Activated T-helper 1 cell treated with anti-CD3 and anti-CD28 coated beads, Interleukin-12 subunit alpha, Interleukin-12 subunit beta, Interleukin-2, Interleukin-4 antibody, amounts not matched to agents 30 ng/mL and 10 ng/mL and 1 ng/mL, durations not matched to agents 14 hours and 24 hours and 36 hours (primary cell): Measurements from ENCODE around the gene RIOK3. TPM values are rescaled to one million over a fixed set of nuclear protein-coding genes. Genes with fewer than 3 reads are reported as not detected.

Experiments used
- DNase-seq: peaks from one replicate; pipeline ENCODE4 v3.0.0; 2021; ENCODE audit warnings: low spot score
- H3K27ac Mint-ChIP-seq: one replicate; pipeline ENCODE4 v1.8.0; 2021; ENCODE audit warnings: mild to moderate bottlenecking, mixed read lengths
- H3K27me3 Mint-ChIP-seq: one replicate; pipeline ENCODE4 v1.8.0; 2022; ENCODE audit warnings: mild to moderate bottlenecking, moderate library complexity, mixed read lengths; ENCODE audit not compliant: insufficient read depth
- H3K36me3 Mint-ChIP-seq: one replicate; pipeline ENCODE4 v1.8.0; 2021; ENCODE audit warnings: low read depth, mixed read lengths
- H3K4me1 Mint-ChIP-seq: one replicate; pipeline ENCODE4 v1.8.0; 2021; ENCODE audit warnings: low read depth, mixed read lengths
- H3K4me3 Mint-ChIP-seq: one replicate; pipeline ENCODE4 v1.8.0; 2021; ENCODE audit warnings: mild to moderate bottlenecking, moderate library complexity, mixed read lengths
- H3K9me3 Mint-ChIP-seq: one replicate; pipeline ENCODE4 v1.8.0; 2021; ENCODE audit warnings: mixed read lengths
- intact Hi-C: fragments of 100-400 bp; cut with micrococcal nuclease; formaldehyde crosslinking; loops from one replicate; pipeline ENCODE4 v1.15.1; 2024
- total RNA-seq: library from RNA; stranded (reverse); gene quantifications from 2 replicates; pipeline ENCODE4 v1.2.3, GENCODE V29; 2022

Gene RIOK3
- total RNA-seq, 1 donor from 2014 or later: 40.8 TPM

DNA sequence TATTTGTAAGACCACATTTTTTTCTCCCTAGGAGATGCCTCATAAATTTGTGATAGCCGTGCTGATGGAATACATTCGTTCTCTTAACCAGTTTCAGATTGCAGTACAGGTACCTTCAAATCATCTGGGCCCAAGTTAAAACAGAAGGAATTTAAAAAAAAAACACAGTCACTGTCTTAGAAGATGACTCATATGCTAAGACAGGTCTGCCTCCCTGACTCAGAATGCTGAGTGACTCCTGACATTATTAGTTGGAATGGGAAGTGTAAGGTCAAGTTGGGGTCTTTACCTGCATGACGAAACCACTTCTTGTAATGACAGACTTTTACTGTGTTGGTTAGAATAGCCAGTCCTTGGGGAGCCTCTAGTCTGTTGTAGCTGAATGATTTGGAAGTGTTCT lies 76.5 kb downstream of the RIOK3 start:
- Mint-ChIP-seq H3K4me3 (no peak overlapping the region), H3K27ac (peak overlapping the region; percentile 4), H3K4me1 (peaks cover 14% of the 10 kb centered on the region), H3K9me3 (no peaks in the 10 kb centered on the region), H3K36me3 (peaks cover 69% of the 10 kb centered on the region), H3K27me3 (no peaks in the 10 kb centered on the region)
- DNase-seq: no peak
- intact Hi-C loops: loop anchor here (10.0 kb wide), 1 partner anchor 55 kb away; no protein-coding TSS in a partner anchor

DNA sequence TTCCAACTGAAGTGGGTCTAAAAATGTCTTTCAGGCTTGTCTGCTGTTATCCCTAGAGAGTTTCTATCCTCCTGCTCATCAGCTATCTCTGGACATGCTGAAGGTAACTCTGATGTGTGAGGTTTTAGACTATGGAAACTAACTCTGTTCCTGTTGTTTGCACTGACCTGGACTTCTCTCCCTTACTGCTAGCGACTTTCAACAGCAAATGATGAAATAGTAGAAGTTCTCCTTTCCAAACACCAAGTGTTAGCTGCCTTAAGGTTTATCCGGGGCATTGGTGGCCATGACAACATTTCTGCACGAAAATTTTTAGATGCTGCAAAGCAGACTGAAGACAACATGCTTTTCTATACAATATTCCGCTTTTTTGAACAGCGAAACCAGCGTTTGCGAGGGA lies 77.1 kb downstream of the RIOK3 start:
- H3K27me3 Mint-ChIP-seq: no peaks in the 10 kb centered on the region
- H3K4me1 Mint-ChIP-seq: peaks cover 14% of the 10 kb centered on the region
- intact Hi-C loops: loop anchor here (10.0 kb wide), 1 partner anchor 55 kb away; no protein-coding TSS in a partner anchor
- no peak overlapping the region for H3K4me3 Mint-ChIP-seq
- H3K36me3 Mint-ChIP-seq: peaks cover 74% of the 10 kb centered on the region
- DNase-seq: no peak
- no peak overlapping the region for H3K27ac Mint-ChIP-seq
- H3K9me3 Mint-ChIP-seq: no peaks in the 10 kb centered on the region

DNA sequence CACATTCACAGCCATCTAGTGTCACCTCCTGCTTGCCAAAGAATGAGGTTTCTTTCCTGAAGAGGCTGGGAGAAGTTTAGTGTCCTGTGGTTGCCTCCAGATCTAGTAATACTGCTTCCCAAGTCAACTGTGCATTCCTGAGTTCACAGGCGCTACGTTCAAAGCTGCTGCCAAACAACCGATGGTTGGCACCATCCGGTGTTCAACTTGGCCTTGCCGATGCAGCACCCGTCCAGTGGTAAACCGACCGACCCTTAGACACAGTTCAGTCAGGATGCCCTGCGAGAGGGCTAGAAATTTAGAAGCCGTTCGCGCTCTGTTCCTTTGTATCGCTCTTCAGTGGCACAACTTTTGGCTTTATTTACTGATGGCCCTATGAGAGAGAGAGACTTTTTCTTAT lies 78.8 kb downstream of the RIOK3 start:
- DNase-seq: no peak
- peaks cover 80% of the 10 kb centered on the region for H3K36me3 Mint-ChIP-seq
- H3K4me1 Mint-ChIP-seq: peaks cover 14% of the 10 kb centered on the region
- intact Hi-C loops: loop anchor here (10.0 kb wide), 1 partner anchor 57 kb away; no protein-coding TSS in a partner anchor
- H3K4me3 Mint-ChIP-seq: no peak overlapping the region
- H3K27ac Mint-ChIP-seq: peak overlapping the region; percentile 1
- H3K9me3 Mint-ChIP-seq: no peaks in the 10 kb centered on the region
- no peaks in the 10 kb centered on the region for H3K27me3 Mint-ChIP-seq

Other genes starting within 250 kb of the RIOK3 start
- 56.3 and 56.7 TPM in 2 replicates for gene RMC1, start 50.2 kb downstream of the RIOK3 start, total RNA-seq
- 30.1 and 30.2 TPM in 2 replicates for gene NPC1, start 133.2 kb downstream of the RIOK3 start, total RNA-seq
- not detected in 2 replicates for gene ANKRD29, start 209.6 kb downstream of the RIOK3 start, total RNA-seq
- gene LAMA3, start 236.2 kb downstream of the RIOK3 start, total RNA-seq: not detected in 2 replicates